ENCODE measurements around the gene MYLK2.

MYLK2 gene

GRCh38 chr20:31838646-31839292 lies 19.6 kb downstream of the MYLK2 start:
- no peak for TF ChIP-seq ZFX (IDR thresholded peaks at IDR 0.05)
- TF ChIP-seq CTCF (conservative IDR thresholded peaks at IDR 0.05), result no peak
- no peak overlapping the region for H3K27ac ChIP-seq

GRCh38 chr20:31839782-31840487 lies 20.8 kb downstream of the MYLK2 start:
- H3K27ac ChIP-seq, result no peak overlapping the region

GRCh38 chr20:31840906-31841816 lies 22.0 kb downstream of the MYLK2 start:
- no peak overlapping the region for H3K27ac ChIP-seq
- TF ChIP-seq CTCF (conservative IDR thresholded peaks at IDR 0.05) (no peak), ZFX (IDR thresholded peaks at IDR 0.05) (no peak)

More at GRCh38 chr20:31839782-31840487, 20.8 kb downstream of the MYLK2 start:
- TF ChIP-seq ZFX (IDR thresholded peaks at IDR 0.05) (no peak), CTCF (conservative IDR thresholded peaks at IDR 0.05) (no peak)

- no peak overlapping the region for H3K27ac ChIP-seq
- no peak for TF ChIP-seq ZFX (IDR thresholded peaks at IDR 0.05)
Measured at GRCh38 chr20:31841928-31842327, 22.8 kb downstream of the MYLK2 start.

- no peak overlapping the region for H3K27ac ChIP-seq
Measured at GRCh38 chr20:31842471-31843157, 23.5 kb downstream of the MYLK2 start.

GRCh38 chr20:31843288-31843687 lies 24.1 kb downstream of the MYLK2 start:
- TF ChIP-seq CTCF (conservative IDR thresholded peaks at IDR 0.05) (no peak), ZFX (IDR thresholded peaks at IDR 0.05) (no peak)
- no peak overlapping the region for H3K27ac ChIP-seq

More at GRCh38 chr20:31842471-31843157, 23.5 kb downstream of the MYLK2 start:
- TF ChIP-seq CTCF (conservative IDR thresholded peaks at IDR 0.05) (no peak), ZFX (IDR thresholded peaks at IDR 0.05) (no peak)

- TF ChIP-seq ZFX (IDR thresholded peaks at IDR 0.05), result no peak
- TF ChIP-seq CTCF (conservative IDR thresholded peaks at IDR 0.05), result no peak
- no peak overlapping the region for H3K27ac ChIP-seq
Measured at GRCh38 chr20:31843881-31844280, 24.7 kb downstream of the MYLK2 start.
